ENCODE results near the gene MYL3.
"Not testable (repeated sequence)": the region's sequence is repeated elsewhere in the genome, so short reads cannot be mapped to it uniquely, and the experiment has no call there.

Gene MYL3

DNA sequence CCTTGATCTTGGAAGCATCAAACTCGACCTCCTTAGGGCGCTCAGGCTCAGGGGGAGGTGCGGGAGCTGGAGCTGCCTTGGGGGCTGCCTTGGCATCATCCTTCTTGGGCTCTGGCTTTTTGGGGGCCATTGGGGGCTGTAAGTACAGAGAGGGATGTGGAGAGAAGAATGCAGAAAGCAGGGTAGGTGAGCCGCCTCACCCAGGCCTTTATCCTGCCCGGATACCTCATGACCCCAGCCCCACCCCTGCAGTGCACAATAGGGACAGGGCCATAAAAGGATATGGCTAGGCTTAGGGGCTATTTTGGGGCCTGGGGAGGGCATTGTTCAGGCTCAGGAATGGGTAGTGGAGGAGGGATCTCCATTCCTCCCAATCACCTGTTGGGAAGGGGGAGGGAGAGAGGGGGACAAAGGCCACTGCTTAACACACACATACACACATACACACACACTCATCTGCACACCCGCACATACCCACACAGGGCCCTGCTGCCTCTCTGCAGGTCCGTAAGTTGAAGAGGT lies at the start of gene MYL3:
Gene MYL3, minus strand, starts transcription at position 184 of the 522 bp plus-strand sequence. Its CDS starts 54 bp downstream, at position 130.
- Histone ChIP-seq H3K27me3 (ENCODE audit: insufficient read depth, low read depth) (no peaks in the 10 kb centered on the region), H3K4me2 (no peak within 1 kb of the TSS), H2AFZ (ENCODE audit: low read depth) (no peak within 1 kb of the TSS)

DNA sequence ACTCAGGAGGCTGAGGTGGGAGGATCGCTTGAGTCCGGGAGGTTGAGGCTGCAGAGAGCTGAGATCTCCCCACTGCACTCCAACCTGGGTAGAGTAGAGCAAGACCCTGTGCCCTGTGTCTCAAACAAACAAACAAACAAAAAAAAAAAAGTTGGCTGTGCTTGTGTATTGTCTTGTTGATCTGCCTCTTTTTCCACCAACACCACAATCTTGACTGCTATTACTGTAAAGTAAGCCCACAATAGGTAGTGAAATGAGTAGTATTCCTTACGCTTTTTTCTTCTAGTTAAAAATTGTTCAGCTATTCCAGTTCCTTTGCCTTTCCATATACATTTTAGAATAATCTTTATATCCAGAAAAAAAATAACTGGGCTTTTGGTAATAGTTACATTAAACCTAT lies 49.7 kb upstream of the MYL3 start:
- TF ChIP-seq, protein P1, sequence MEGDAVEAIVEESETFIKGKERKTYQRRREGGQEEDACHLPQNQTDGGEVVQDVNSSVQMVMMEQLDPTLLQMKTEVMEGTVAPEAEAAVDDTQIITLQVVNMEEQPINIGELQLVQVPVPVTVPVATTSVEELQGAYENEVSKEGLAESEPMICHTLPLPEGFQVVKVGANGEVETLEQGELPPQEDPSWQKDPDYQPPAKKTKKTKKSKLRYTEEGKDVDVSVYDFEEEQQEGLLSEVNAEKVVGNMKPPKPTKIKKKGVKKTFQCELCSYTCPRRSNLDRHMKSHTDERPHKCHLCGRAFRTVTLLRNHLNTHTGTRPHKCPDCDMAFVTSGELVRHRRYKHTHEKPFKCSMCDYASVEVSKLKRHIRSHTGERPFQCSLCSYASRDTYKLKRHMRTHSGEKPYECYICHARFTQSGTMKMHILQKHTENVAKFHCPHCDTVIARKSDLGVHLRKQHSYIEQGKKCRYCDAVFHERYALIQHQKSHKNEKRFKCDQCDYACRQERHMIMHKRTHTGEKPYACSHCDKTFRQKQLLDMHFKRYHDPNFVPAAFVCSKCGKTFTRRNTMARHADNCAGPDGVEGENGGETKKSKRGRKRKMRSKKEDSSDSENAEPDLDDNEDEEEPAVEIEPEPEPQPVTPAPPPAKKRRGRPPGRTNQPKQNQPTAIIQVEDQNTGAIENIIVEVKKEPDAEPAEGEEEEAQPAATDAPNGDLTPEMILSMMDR (conservative IDR thresholded peaks at IDR 0.05; ENCODE audit: low read depth, low read length): no peak
- Histone ChIP-seq H4K20me1 (ENCODE audit: insufficient read depth) (no peaks in the 10 kb centered on the region), H3K4me3 (IDR thresholded peaks at IDR 0.05; ENCODE audit: insufficient read depth, low read depth, low read length) (no peak overlapping the region), H3K9ac (no peak overlapping the region), H2AFZ (ENCODE audit: low read depth) (no peak overlapping the region), H3K4me1 (ENCODE audit: low read depth, poor library complexity, severe bottlenecking) (peaks cover 19% of the 10 kb centered on the region), H3K27me3 (ENCODE audit: insufficient read depth, low read depth) (no peaks in the 10 kb centered on the region), H3K79me2 (ENCODE audit: insufficient read depth, low read depth) (no peaks in the 10 kb centered on the region), H3K4me2 (no peak overlapping the region), H3K36me3 (ENCODE audit: insufficient read depth) (no peaks in the 10 kb centered on the region), H3K27ac (no peak overlapping the region)

More for the DNA sequence above, at the start of gene MYL3:
- Histone ChIP-seq H3K27ac (no peak within 1 kb of the TSS), H3K4me1 (ENCODE audit: low read depth, poor library complexity, severe bottlenecking) (no peaks in the 10 kb centered on the region), H3K36me3 (ENCODE audit: insufficient read depth) (no peaks in the 10 kb centered on the region), H4K20me1 (ENCODE audit: insufficient read depth) (no peaks in the 10 kb centered on the region), H3K9ac (no peak within 1 kb of the TSS), H3K79me2 (ENCODE audit: insufficient read depth, low read depth) (no peaks in the 10 kb centered on the region), H3K4me3 (IDR thresholded peaks at IDR 0.05; ENCODE audit: insufficient read depth, low read depth, low read length) (no peak within 1 kb of the TSS)
- TF ChIP-seq, protein P1 (conservative IDR thresholded peaks at IDR 0.05; ENCODE audit: low read depth, low read length): no peak

DNA sequence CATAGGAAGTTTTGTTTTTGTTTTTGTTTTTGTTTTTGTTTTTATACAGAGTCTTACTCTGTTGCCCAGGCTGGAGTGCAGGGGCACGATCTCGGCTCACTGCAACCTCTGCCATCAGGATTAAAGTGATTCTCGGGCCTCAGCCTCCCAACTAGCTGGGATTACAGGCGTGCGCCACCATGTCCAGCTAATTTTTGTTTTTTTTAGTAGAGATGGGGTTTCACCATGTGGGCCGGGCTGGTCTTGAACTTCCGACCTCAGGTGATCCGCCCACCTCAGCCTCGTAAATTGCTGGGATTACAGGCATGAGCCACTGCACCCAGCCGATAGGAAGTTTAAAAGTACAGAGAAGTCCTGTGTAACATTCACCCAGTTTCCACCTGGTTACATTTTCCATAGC lies 47.7 kb upstream of the MYL3 start:
- H4K20me1 ChIP-seq (ENCODE audit: insufficient read depth); H3K9ac ChIP-seq; H3K36me3 ChIP-seq (ENCODE audit: insufficient read depth); H3K27ac ChIP-seq; H3K4me2 ChIP-seq; H3K79me2 ChIP-seq (ENCODE audit: insufficient read depth, low read depth); H3K4me1 ChIP-seq (ENCODE audit: low read depth, poor library complexity, severe bottlenecking); H2AFZ ChIP-seq (ENCODE audit: low read depth); H3K27me3 ChIP-seq (ENCODE audit: insufficient read depth, low read depth); H3K4me3 ChIP-seq (IDR thresholded peaks at IDR 0.05; ENCODE audit: insufficient read depth, low read depth, low read length): not testable (repeated sequence)

DNA sequence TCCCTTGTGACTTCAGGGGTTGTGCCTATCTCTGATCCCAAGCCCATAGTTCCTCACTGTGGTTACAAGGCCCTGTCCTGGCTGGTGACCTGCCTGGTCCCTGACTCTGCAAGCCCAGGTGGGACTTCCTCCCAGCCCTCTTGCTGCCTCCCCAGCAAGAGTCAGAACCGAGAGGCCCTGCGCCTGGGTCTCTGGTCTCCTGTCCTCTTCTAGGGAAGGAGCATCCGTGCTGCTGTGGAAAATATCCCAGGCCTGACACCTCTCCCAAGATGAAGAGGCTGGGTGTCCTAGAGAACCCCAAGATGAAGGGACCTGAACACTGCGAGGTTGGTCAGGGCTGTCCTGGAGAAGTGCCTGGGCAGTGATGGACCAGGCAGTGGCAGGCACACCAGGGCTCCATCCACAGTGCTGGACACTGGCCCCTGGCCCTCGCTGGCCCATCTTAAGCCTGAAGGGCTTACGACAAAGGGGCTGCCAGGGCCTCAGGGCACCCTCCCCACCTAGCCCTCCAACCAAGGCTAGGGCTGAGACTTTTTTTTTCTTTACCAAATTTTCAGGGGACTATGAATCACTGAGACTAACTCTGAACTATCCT lies 47.0 kb upstream of the MYL3 start:
- no peak overlapping the region for H3K4me3 ChIP-seq (IDR thresholded peaks at IDR 0.05; ENCODE audit: insufficient read depth, low read depth, low read length)
- no peaks in the 10 kb centered on the region for H4K20me1 ChIP-seq (ENCODE audit: insufficient read depth)
- H3K9ac ChIP-seq: no peak overlapping the region
- no peaks in the 10 kb centered on the region for H3K27me3 ChIP-seq (ENCODE audit: insufficient read depth, low read depth)
- TF ChIP-seq, protein P1 (conservative IDR thresholded peaks at IDR 0.05; ENCODE audit: low read depth, low read length): no peak
- no peaks in the 10 kb centered on the region for H3K36me3 ChIP-seq (ENCODE audit: insufficient read depth)
- H3K79me2 ChIP-seq (ENCODE audit: insufficient read depth, low read depth): no peaks in the 10 kb centered on the region
- H3K4me2 ChIP-seq: no peak overlapping the region
- no peaks in the 10 kb centered on the region for H3K4me1 ChIP-seq (ENCODE audit: low read depth, poor library complexity, severe bottlenecking)
- H2AFZ ChIP-seq (ENCODE audit: low read depth): no peak overlapping the region
- H3K27ac ChIP-seq: no peak overlapping the region

DNA sequence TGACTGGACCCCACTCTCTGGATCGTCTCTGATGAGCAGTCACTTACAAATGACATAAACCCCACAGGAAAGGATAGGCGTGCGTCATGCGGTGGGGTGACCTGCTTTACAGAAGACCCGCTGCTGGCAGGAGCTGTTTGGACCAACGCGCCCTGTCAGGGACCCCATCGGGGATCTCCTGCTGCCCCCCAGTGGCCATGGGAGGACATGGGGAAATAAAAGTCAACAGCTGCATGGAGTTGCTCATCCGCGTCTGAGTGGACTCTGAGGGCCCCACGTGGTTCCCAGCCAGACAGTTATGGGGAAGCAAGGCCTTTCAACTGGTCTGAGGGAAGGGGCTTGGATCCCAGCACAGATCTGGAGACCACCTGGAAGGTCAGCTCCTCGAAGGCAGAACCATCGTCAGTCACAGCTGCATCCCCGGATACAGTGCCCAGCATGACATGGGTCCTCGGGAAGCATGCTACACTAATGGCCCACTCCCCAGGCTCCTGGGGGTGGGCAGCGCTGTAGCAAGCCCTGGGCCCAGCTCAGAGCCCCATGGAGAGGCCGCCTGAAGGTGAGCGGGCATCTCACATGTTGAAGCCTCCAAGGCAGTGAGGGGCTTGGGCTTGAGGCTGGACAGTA lies 46.4 kb upstream of the MYL3 start:
- H3K4me3 ChIP-seq (IDR thresholded peaks at IDR 0.05; ENCODE audit: insufficient read depth, low read depth, low read length): no peak overlapping the region
- no peak overlapping the region for H3K9ac ChIP-seq
- no peaks in the 10 kb centered on the region for H3K4me1 ChIP-seq (ENCODE audit: low read depth, poor library complexity, severe bottlenecking)
- H4K20me1 ChIP-seq (ENCODE audit: insufficient read depth): no peaks in the 10 kb centered on the region
- no peak overlapping the region for H2AFZ ChIP-seq (ENCODE audit: low read depth)
- TF ChIP-seq, protein P1 (conservative IDR thresholded peaks at IDR 0.05; ENCODE audit: low read depth, low read length): peak; percentile 73
- H3K27me3 ChIP-seq (ENCODE audit: insufficient read depth, low read depth): no peaks in the 10 kb centered on the region
- no peak overlapping the region for H3K4me2 ChIP-seq
- no peak overlapping the region for H3K27ac ChIP-seq
- H3K79me2 ChIP-seq (ENCODE audit: insufficient read depth, low read depth): no peaks in the 10 kb centered on the region
- no peaks in the 10 kb centered on the region for H3K36me3 ChIP-seq (ENCODE audit: insufficient read depth)

All from KMS-11 (cell line).